Spleen (tissue), 11 donors: ENCODE data around the gene LCP1. TPM values are rescaled to one million over a fixed set of nuclear protein-coding genes. Genes with fewer than 3 reads are reported as not detected.

ENCODE experiments used
- DNase-seq: peaks from one replicate; pipeline ENCODE4 v3.0.0-alpha.2; 2020
- H3K27ac ChIP-seq, 8 donors: fragments of 200-600 bp; sonication (generic) in 7 of 8; 1 replicate in 4 of 8; 2 replicates in 4 of 8; pipeline versions ENCODE4 v1.5.0 to v1.8.0; 2016 to 2021; ENCODE audit warnings: inconsistent platforms in 4 of 8, mild to moderate bottlenecking in 4 of 8, moderate library complexity in 1 of 8
- H3K27me3 ChIP-seq, 7 donors: fragments of 200-600 bp; sonication (generic) in 6 of 7; replicated peaks in 1 of 7; 1 replicate in 4 of 7; 2 replicates in 3 of 7; pipeline versions ENCODE4 v1.5.0 to v1.8.0; 2016 to 2021; ENCODE audit warnings: inconsistent platforms in 3 of 7, mild to moderate bottlenecking in 1 of 7
- H3K36me3 ChIP-seq, 6 donors: fragments of 200-600 bp; sonication (generic) in 5 of 6; 1 replicate in 4 of 6; 2 replicates in 2 of 6; pipeline versions ENCODE4 v1.5.0 to v1.8.0; 2016 to 2021; ENCODE audit warnings: inconsistent platforms in 2 of 6
- H3K4me1 ChIP-seq, 6 donors: fragments of 200-600 bp; sonication (generic) in 5 of 6; 1 replicate in 3 of 6; 2 replicates in 3 of 6; pipeline versions ENCODE4 v1.5.0 to v1.8.0; 2016 to 2021; ENCODE audit warnings: inconsistent platforms in 3 of 6
- H3K4me3 ChIP-seq, 8 donors: fragments of 200-600 bp; sonication (generic) in 7 of 8; 1 replicate in 4 of 8; 2 replicates in 4 of 8; pipeline versions ENCODE4 v1.5.0 to v1.8.0; 2016 to 2021; ENCODE audit warnings: inconsistent platforms in 4 of 8, mild to moderate bottlenecking in 4 of 8, moderate library complexity in 2 of 8
- H3K9me3 ChIP-seq, 8 donors: fragments of 200-600 bp; sonication (generic) in 7 of 8; 1 replicate in 4 of 8; 2 replicates in 4 of 8; pipeline versions ENCODE4 v1.5.0 to v1.8.0; 2016 to 2021; ENCODE audit warnings: inconsistent platforms in 4 of 8
- POLR2A ChIP-seq, 3 donors: fragments of 450-650 bp; IDR thresholded peaks; one replicate each; pipeline ENCODE4 v1.5.1; 2017; ENCODE audit warnings: antibody characterized with exemption in 3 of 3, mild to moderate bottlenecking in 1 of 3
- POLR2AphosphoS5 ChIP-seq, 3 donors: sonication (generic); formaldehyde crosslinking; IDR thresholded peaks; one replicate each; pipeline ENCODE4 v1.5.1; 2017; ENCODE audit warnings: antibody characterized with exemption in 3 of 3
- WGBS, 5 donors: extraction: QIAGEN DNeasy Blood & Tissue Kit in 3 of 5; methylation state at CpG; one replicate each; pipeline versions ENCODE4 v1.1.5 to v1.1.7; 2013 to 2018; 5-methylcytosine and 5-hydroxymethylcytosine counted together
- intact Hi-C: fragments of 100-400 bp; cut with DNase I; formaldehyde crosslinking; loops from one replicate; pipeline ENCODE4 v1.15.0; 2023; ENCODE audit warnings: low total_unique reads
- polyA plus RNA-seq, 3 donors: library from polyadenylated mRNA; stranded (reverse); fragments of 200-250 nt; gene quantifications; one replicate each; pipeline ENCODE4 v1.2.1, GENCODE V29; 2013
- total RNA-seq, 7 donors: library from RNA; depleted of rRNA in 3 of 7; stranded (reverse); fragments of >200 nt in 3 of 7; fragmentation: NEBNext Ultra II Directional in 4 of 7; extraction: Animal tissue kit (Norgen Biotek cat#: 25700) in 4 of 7; gene quantifications; one replicate each; pipeline versions ENCODE4 v1.1.0 to v1.2.1, GENCODE V29; 2016 to 2021
- TF ChIP-seq, protein P1 (sequence below), 11 experiments: fragments of 200-600 bp in 7 of 11; fragments of 450-650 bp in 4 of 11; sonication (generic) in 4 of 11; IDR thresholded peaks in 8 of 11; conservative IDR thresholded peaks in 3 of 11; 1 replicate in 7 of 11; 2 replicates in 4 of 11; pipeline versions ENCODE4 v1.4.0 to v1.8.0; 2016 to 2021; ENCODE audit warnings: antibody characterized with exemption in 11 of 11, inconsistent platforms in 4 of 11, mild to moderate bottlenecking in 1 of 11
- donor health status: healthy with polysubstance abuse.
- donor health status: DM: no; HTN: no; CAD: no; lungs with moderate emphysema.
- donor health status: DM: no; HTN: no; CAD: no.
- donor health status: Bipolar disorder and iron deficiency.
- donor health status: healthy.
- donor health status: DM: no; HTN: no; CAD: no.
- donor health status: DM: yes; HTN: yes; CAD: no.

The LCP1 gene
- total and polyA plus RNA-seq, 10 donors, result 155 to 968 (median 572) TPM

DNA sequence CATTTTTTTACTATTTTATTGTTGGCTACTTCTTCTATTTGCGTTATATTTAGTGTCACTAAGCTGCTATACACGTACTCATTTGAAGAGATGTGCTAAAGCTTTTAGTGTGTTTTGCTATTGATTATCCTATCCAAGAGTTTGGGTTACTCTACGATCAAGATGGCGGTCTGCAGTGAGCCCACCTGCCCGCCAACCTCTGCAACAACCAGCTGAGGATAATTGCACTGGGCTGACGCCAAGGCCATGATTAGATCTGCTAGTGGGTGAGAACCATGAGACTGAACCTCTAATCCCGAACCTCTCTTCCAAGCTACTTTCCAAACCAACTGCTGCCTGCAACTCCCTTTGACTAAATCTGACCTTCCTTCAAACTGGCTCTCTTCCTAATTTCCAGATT, 78.9 kb downstream of the LCP1 start:
- Histone ChIP-seq H3K4me3 (no peak overlapping the region), H3K27me3 (no peaks in the 10 kb centered on the region), H3K27ac (no peak overlapping the region), H3K36me3 (no peaks in the 10 kb centered on the region), H3K9me3 (no peaks in the 10 kb centered on the region), H3K4me1 (peaks cover 0 to 23% (median 9%) of the 10 kb centered on the region in 6 donors)
- TF ChIP-seq POLR2AphosphoS5 (IDR thresholded peaks at IDR 0.05) (no peak), POLR2A (IDR thresholded peaks at IDR 0.05) (no peak)
- TF ChIP-seq, protein P1, sequence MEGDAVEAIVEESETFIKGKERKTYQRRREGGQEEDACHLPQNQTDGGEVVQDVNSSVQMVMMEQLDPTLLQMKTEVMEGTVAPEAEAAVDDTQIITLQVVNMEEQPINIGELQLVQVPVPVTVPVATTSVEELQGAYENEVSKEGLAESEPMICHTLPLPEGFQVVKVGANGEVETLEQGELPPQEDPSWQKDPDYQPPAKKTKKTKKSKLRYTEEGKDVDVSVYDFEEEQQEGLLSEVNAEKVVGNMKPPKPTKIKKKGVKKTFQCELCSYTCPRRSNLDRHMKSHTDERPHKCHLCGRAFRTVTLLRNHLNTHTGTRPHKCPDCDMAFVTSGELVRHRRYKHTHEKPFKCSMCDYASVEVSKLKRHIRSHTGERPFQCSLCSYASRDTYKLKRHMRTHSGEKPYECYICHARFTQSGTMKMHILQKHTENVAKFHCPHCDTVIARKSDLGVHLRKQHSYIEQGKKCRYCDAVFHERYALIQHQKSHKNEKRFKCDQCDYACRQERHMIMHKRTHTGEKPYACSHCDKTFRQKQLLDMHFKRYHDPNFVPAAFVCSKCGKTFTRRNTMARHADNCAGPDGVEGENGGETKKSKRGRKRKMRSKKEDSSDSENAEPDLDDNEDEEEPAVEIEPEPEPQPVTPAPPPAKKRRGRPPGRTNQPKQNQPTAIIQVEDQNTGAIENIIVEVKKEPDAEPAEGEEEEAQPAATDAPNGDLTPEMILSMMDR (IDR thresholded peaks at IDR 0.05 in 8 of 11, conservative IDR thresholded peaks at IDR 0.05 in 3 of 11), result no peak
- WGBS, 5 donors, result 91 to 96% (median 93%) methylated on average over 7 of the region's 7 CpGs
- intact Hi-C loops, result no loop called here
- no peak for DNase-seq

DNA sequence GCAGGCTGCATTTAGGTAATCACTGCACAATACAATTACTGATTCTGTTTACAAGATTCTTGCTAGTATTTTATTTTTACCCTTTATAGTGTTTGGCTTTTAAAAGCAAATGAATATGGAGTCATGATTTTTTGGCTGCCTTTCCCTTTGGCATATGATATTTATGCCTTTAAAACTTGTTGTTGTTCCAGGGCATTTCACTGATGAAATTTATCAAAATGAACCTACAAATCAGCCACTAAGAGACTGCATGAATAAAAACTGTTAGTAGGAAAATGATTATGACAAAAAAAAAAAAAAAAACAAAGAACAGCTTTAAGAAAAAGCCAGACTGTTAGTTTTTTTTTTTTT, 79.7 kb downstream of the LCP1 start:
- Histone ChIP-seq H3K4me3 (no peak overlapping the region), H3K27ac (peak overlapping the region in 1 of 8 donors; percentile 4), H3K27me3 (no peaks in the 10 kb centered on the region), H3K36me3 (no peaks in the 10 kb centered on the region), H3K4me1 (peaks cover 0 to 22% (median 9%) of the 10 kb centered on the region in 6 donors), H3K9me3 (no peaks in the 10 kb centered on the region)
- TF ChIP-seq POLR2AphosphoS5 (IDR thresholded peaks at IDR 0.05), result no peak
- TF ChIP-seq, protein P1 (IDR thresholded peaks at IDR 0.05 in 8 of 11, conservative IDR thresholded peaks at IDR 0.05 in 3 of 11), result no peak
- no peak for TF ChIP-seq POLR2A (IDR thresholded peaks at IDR 0.05)
- intact Hi-C loops, result no loop called here
- no peak for DNase-seq

DNA sequence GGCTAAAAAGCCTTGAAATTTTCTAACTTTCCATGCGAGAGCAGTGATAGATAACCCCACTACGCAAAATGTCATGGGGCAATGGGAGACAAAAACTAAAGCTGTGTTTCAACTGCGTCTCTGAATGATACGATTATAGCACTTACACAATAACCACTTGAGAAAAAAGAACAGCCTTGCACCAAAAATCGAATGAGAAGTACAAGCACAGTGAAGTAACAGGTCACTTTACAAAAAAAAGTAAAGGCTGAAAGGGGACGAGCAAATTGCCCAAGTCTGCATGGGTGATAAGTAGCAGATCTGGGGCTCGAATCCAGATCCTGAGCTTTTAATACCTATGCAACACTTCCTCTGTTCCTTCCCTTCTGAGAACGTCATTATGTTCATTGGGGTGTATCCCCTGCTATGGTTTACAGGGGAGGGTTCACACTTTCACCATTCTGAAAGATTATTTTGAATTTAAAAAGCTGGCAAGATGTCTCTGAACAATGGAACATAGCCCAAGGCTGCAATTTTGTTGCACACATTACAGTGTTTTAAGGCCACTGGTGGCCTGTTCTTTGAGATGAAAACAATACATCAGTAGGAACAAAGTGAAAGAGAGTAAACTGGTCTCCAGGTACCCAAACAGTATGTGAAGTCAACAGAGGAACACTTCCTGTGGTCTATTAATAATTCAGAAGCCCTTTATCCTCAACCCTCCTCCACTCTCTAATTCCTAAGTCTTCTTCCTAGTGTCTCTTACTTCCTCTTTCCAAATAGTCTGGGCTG, 80.3 kb downstream of the LCP1 start:
- no peaks in the 10 kb centered on the region for H3K36me3 ChIP-seq
- H3K27ac ChIP-seq, result peak overlapping the region in 3 of 8 donors; percentile 4 to 20 (median 13)
- H3K4me3 ChIP-seq, result no peak overlapping the region
- WGBS, 5 donors, result 36 to 57% (median 50%) methylated on average over 8 of the region's 8 CpGs
- TF ChIP-seq, protein P1 (IDR thresholded peaks at IDR 0.05 in 8 of 11, conservative IDR thresholded peaks at IDR 0.05 in 3 of 11), result no peak
- TF ChIP-seq POLR2AphosphoS5 (IDR thresholded peaks at IDR 0.05) (no peak), POLR2A (IDR thresholded peaks at IDR 0.05) (no peak)
- intact Hi-C loops, result no loop called here
- no peaks in the 10 kb centered on the region for H3K9me3 ChIP-seq
- H3K4me1 ChIP-seq, result peaks cover 0 to 16% (median 9%) of the 10 kb centered on the region in 6 donors
- DNase-seq, result no peak
- H3K27me3 ChIP-seq, result no peaks in the 10 kb centered on the region

DNA sequence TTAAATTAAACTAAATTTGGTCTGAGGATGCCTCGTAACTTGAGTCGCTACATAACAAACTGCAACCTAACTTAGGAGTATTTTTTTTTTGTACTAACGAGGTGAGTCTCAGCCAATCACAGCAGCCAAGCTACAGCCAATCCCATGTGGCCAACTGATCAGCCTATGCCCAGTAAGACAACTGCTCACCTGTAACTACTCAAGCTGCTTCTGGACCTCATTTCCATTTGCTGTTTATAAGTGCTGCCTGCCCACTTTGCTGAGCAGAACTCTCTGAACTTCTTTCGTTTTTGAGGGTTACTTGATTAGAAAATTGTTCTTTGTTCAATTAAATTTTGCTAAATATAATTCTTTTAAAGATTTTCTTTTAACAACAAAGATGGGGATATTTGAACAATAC, 81.0 kb downstream of the LCP1 start:
- H3K4me1 ChIP-seq, result peaks cover 0 to 14% (median 9%) of the 10 kb centered on the region in 6 donors
- H3K4me3 ChIP-seq, result no peak overlapping the region
- intact Hi-C loops, result no loop called here
- no peaks in the 10 kb centered on the region for H3K9me3 ChIP-seq
- TF ChIP-seq, protein P1 (IDR thresholded peaks at IDR 0.05 in 8 of 11, conservative IDR thresholded peaks at IDR 0.05 in 3 of 11), result no peak
- H3K27me3 ChIP-seq, result no peaks in the 10 kb centered on the region
- peak overlapping the region in 1 of 8 donors; percentile 4 for H3K27ac ChIP-seq
- 82 to 91% (median 84%) methylated on average over 4 of the region's 4 CpGs for WGBS, 5 donors
- no peaks in the 10 kb centered on the region for H3K36me3 ChIP-seq
- no peak for DNase-seq
